Small intestine (tissue), 7 donors: ENCODE results near the gene SLC47A2. TPM values are rescaled to one million over a fixed set of nuclear protein-coding genes. Genes with fewer than 3 reads are reported as not detected.
"Not testable (repeated sequence)": the region's sequence is repeated elsewhere in the genome, so short reads cannot be mapped to it uniquely, and the experiment has no call there.

Experiments used
- DNase-seq, 2 donors: peaks; one replicate each; pipeline versions ENCODE4 v3.0.0 to v3.0.0-alpha.2; 2013
- FAIRE-seq: peaks from 2 replicates; lab custom pipeline; 2012; peaks lifted over from hg19 to GRCh38; lab: Jason Lieb, UNC
- H3K27ac ChIP-seq, 3 donors: one replicate each; pipeline ENCODE4 v1.5.1; 2013; ENCODE audit warnings: low read length in 2 of 3, mild to moderate bottlenecking in 2 of 3, control low read depth in 1 of 3, inconsistent platforms in 1 of 3, low read depth in 1 of 3, moderate library complexity in 1 of 3
- H3K27me3 ChIP-seq, 3 donors: one replicate each; pipeline ENCODE4 v1.6.1; 2013; ENCODE audit warnings: low read length in 3 of 3, inconsistent platforms in 1 of 3; ENCODE audit not compliant: control insufficient read depth in 3 of 3, insufficient read depth in 3 of 3
- H3K36me3 ChIP-seq, 3 donors: one replicate each; pipeline ENCODE4 v1.6.1; 2013; ENCODE audit warnings: low read length in 3 of 3, inconsistent platforms in 1 of 3, low read depth in 1 of 3, mild to moderate bottlenecking in 1 of 3, moderate library complexity in 1 of 3; ENCODE audit not compliant: control insufficient read depth in 3 of 3, insufficient read depth in 2 of 3
- H3K4me1 ChIP-seq, 3 donors: one replicate each; pipeline ENCODE4 v1.6.1; 2013; ENCODE audit warnings: low read length in 2 of 3, inconsistent platforms in 1 of 3, low read depth in 1 of 3, mild to moderate bottlenecking in 1 of 3, moderate library complexity in 1 of 3; ENCODE audit not compliant: control insufficient read depth in 3 of 3, insufficient read depth in 2 of 3
- H3K4me3 ChIP-seq, 3 donors: one replicate each; pipeline ENCODE4 v1.5.1; 2013; ENCODE audit warnings: low read length in 3 of 3, control low read depth in 1 of 3, inconsistent platforms in 1 of 3, low read depth in 1 of 3, mild to moderate bottlenecking in 1 of 3, moderate library complexity in 1 of 3
- H3K9me3 ChIP-seq, 2 donors: one replicate each; pipeline ENCODE4 v1.6.1; 2013; ENCODE audit warnings: low read depth in 1 of 2, low read length in 1 of 2; ENCODE audit not compliant: control insufficient read depth in 2 of 2, insufficient read depth in 1 of 2
- WGBS, 3 donors: extraction: QIAGEN DNeasy Blood & Tissue Kit; methylation state at CpG; one replicate each; pipeline ENCODE4 v1.1.7; 2013; 5-methylcytosine and 5-hydroxymethylcytosine counted together
- polyA plus RNA-seq, 4 donors: library from polyadenylated mRNA; stranded (reverse) in 3 of 4; unstranded in 1 of 4; fragments of 200-250 nt in 3 of 4; fragments of 120-200 nt in 1 of 4; gene quantifications; one replicate each; pipeline versions ENCODE4 v1.2.1 to v1.2.3, GENCODE V29; 2013
- donor health status: healthy with polysubstance abuse.
- donor health status: control.
- donor health status: control.
- donor health status: Bipolar disorder and iron deficiency.
- donor health status: healthy.

SLC47A2 gene
- polyA plus RNA-seq, 4 donors = 0.34 to 1.1 (median 0.54) TPM

DNA sequence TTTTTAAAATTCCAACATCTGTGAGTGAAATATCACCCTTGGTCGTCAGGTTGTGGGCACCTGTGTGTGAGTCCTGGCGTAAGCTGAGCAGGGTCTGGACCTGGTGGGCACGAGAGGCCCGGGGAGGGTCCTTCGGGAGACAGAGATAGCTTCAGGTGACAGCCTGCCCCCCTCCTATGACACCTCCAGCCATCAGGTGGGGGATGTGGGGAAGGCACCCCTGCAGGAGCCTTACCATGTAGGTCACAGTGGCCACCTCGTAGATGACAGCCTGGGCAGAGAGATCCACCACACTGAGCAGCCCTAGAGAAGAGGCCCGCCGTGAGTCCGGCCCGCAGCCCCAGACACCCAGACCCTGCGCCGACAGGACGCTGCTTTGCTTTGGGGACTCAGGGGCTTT, 11.2 kb downstream of the SLC47A2 start:
- H3K27ac ChIP-seq = no peak overlapping the region
- H3K27me3 ChIP-seq = no peaks in the 10 kb centered on the region
- H3K4me1 ChIP-seq = peaks cover 0 to 2% (median 0%) of the 10 kb centered on the region in 3 donors
- no peak overlapping the region for H3K4me3 ChIP-seq
- no peaks in the 10 kb centered on the region for H3K9me3 ChIP-seq
- no peaks in the 10 kb centered on the region for H3K36me3 ChIP-seq
- FAIRE-seq = no peak
- DNase-seq = no peak
- 86 to 91% (median 87%) methylated on average over 10 to 13 of the region's 13 CpGs for WGBS, 3 donors

DNA sequence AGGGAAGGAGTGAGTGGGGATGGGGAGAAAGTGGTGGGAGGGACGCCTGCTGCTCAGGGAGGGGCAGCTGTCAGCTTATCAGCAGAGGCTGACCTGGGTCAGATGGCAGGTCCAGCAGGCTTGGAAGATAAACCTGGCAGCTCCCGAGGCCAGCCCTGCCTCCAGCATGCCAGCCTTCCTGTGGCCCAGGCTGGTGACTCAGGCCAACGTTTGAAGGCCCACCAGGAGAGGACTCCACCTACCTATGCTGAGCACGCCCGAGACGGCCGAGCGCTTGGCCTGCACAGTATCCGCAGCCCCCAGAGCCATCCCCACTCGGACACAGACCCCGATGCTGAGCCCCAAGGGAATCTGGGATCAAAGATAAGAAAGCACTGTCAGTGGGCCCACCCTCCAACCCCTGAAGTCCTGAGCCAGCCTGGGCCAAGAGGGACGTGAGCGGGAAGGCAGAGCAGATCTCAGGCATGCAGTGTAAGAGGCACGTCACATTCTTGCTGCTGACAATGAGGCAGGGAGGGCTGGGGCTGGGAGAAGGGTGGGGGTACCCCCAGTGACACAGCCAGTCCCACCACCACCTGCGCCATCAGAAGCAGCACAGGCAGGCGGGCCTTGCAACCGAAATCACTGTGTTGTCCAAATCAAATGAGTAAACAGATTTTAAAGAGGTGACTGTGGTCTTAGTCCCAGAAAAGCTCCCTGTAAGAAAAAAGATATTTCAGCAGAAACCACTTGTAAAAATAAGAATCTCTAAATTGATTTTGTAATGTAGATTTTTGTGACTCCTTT, 12.4 kb downstream of the SLC47A2 start:
- no peak for FAIRE-seq
- Histone ChIP-seq H3K27me3 (no peaks in the 10 kb centered on the region), H3K4me1 (peaks cover 0 to 2% (median 0%) of the 10 kb centered on the region in 3 donors), H3K36me3 (no peaks in the 10 kb centered on the region), H3K4me3 (no peak overlapping the region), H3K27ac (no peak overlapping the region), H3K9me3 (no peaks in the 10 kb centered on the region)
- no peak for DNase-seq
- 78 to 81% (median 80%) methylated on average over 17 of the region's 17 CpGs for WGBS, 3 donors

DNA sequence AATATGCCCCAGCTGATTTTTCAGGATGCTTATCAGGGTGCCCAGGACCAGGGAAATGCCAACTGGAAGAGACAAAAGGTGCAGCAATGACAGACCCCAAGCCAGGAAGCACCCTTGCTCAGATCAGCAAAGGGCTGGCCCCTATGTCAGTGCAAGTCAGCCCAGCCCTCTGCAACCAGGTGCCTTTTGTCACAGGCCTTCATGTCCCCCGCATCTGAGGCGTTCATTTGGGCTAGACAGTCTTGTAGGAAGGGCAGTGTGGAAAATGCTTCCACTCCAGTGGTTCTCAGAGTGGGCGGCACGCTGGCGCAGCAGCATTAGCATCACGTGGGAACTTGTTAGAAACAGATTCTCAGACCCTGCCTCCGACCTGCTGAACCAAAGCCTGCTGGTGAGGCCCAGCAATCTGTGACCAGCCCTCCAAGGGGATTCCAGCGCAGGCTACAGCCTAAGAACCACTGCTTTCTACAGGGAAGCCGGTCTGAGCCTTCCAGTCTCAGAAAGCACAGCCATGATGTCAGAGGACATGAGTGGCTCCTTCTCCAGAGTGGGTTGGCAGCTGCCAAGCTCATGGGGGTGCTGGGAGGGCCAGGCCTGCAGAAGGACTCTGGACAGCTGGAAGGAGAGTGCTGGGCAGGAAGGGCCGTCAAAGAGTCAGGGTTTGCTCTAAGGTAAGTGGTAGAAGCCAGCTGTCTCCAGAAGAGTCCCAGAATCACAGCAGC, 13.1 kb downstream of the SLC47A2 start:
- Histone ChIP-seq H3K9me3 (no peaks in the 10 kb centered on the region), H3K36me3 (no peaks in the 10 kb centered on the region), H3K27ac (no peak overlapping the region), H3K4me3 (no peak overlapping the region), H3K4me1 (peaks cover 0 to 2% (median 0%) of the 10 kb centered on the region in 3 donors), H3K27me3 (no peaks in the 10 kb centered on the region)
- FAIRE-seq (no peak), DNase-seq (no peak)
- 66 to 78% (median 78%) methylated on average over 10 of the region's 10 CpGs for WGBS, 3 donors

DNA sequence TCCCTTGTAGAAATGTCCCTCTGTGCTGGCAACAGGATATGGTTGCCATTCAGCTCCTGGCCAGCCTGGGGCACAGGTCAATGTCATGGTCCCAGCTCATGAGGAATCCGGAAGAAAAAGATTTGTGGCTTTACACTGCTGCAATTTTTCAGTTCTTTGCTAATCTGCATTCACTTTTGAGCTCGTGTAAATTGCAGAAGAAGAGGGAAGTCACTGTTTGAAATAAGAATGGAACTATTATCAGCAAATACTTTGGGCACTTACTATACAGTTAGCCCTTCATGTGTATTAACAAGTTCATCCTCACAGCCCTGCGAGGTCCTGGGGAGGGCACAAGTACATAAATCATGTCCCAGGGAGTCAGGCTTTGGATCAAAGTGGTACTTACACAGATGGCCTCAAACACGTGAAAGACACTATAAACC, 14.2 kb downstream of the SLC47A2 start:
- no peak for FAIRE-seq
- Histone ChIP-seq H3K27ac (no peak overlapping the region), H3K36me3 (no peaks in the 10 kb centered on the region), H3K4me3 (no peak overlapping the region), H3K27me3 (no peaks in the 10 kb centered on the region), H3K9me3 (no peaks in the 10 kb centered on the region), H3K4me1 (peaks cover 0 to 2% (median 0%) of the 10 kb centered on the region in 3 donors)
- no peak for DNase-seq
- 55 to 74% (median 61%) methylated on average over 4 of the region's 4 CpGs for WGBS, 3 donors

DNA sequence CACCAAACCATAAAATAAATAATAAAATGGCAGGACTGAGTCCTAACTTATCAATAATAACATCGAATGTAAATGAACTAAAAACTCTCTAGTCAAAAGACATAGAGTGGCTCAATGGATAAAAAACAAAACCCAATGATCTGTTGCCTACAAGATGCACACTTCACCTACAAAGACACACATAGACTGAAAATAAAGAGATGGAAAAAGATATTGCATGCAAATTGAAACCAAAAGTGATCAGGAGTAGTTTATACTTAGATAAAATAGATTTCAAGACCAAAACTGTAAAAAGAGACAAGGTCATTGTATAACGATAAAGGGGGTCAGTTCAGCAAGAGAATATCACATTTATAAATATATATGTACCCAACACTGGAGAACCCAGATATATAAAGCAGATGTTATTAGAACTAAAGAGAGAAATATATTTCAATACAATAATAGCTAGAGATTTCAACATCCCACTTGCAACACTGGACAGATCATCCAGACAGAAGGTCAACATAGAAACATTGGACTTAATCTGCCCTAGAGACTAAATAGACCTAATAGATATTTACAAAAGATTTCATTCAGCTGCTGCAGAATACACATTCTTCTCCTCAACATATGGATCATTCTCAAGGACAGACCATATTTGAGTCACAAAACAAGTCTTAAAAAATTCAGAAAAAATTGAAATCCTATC, 29.8 kb downstream of the SLC47A2 start:
- FAIRE-seq (no peak), DNase-seq (no peak)
- 90 to 97% (median 93%) methylated on average over 2 of the region's 2 CpGs for WGBS, 3 donors
- H3K9me3 ChIP-seq = no peaks in the 10 kb centered on the region
- H3K36me3 ChIP-seq = peaks cover 0 to 3% (median 0%) of the 10 kb centered on the region in 3 donors
- no peaks in the 10 kb centered on the region for H3K4me1 ChIP-seq
- H3K27me3 ChIP-seq = no peaks in the 10 kb centered on the region
- H3K4me3 ChIP-seq = no peak overlapping the region
- no peak overlapping the region for H3K27ac ChIP-seq

DNA sequence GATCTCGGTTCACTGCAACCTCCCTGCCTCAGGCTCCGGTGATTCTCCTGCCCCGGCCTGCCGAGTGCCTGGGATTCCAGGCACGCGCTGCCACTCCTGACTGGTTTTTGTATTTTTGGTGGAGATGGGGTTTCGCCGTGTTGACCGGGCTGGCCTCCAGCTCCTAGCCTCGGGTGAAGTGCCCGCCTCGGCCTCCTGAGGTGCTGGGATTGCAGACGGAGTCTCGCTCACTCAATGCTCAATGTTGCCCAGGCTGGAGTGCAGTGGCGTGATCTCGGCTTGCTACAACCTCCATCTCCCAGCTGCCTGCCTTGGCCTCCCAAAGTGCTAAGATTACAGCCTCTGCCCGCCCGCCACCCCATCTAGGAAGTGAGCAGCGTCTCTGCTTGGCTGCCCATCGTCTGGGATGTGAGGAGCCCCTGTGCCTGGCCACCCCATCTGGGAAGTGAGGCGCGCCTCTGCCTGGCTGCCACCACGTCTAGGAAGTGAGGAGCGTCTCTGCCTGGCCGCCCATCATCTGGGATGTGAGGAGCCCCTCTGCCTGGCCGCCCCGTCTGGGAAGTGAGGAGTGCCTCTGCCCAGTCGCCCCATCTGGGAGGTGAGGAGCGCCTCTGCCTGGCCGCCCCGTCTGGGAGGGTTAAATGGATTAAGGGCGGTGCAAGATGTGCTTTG, 31.3 kb downstream of the SLC47A2 start:
- H3K4me3 ChIP-seq, H3K36me3 ChIP-seq, H3K27me3 ChIP-seq, DNase-seq, FAIRE-seq, H3K9me3 ChIP-seq, H3K4me1 ChIP-seq, H3K27ac ChIP-seq: not testable (repeated sequence)
- 92 to 94% (median 92%) methylated on average over 30 to 32 of the region's 32 CpGs for WGBS, 3 donors

DNA sequence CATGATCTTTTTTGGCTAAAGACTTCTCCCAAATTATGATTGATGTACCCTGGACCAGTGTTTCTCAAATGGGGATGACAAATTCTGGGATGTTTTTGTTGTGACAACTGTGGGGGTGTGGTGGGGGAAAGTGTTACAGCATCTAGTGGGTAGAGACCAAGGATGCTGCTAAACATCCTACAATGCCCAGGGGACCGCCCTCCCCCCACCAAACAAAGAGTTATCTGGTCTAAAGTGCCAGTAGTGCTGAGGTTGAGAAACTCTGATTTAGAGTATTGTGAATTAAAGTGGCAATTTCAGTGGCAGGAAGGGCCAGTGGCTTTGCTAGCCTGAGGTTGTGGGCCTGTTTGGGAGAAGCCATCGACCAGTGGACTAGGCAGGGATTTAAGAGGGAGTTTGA, 33.3 kb downstream of the SLC47A2 start:
- DNase-seq (no peak), FAIRE-seq (no peak)
- Histone ChIP-seq H3K4me3 (no peak overlapping the region), H3K4me1 (no peaks in the 10 kb centered on the region), H3K9me3 (no peaks in the 10 kb centered on the region), H3K27me3 (no peaks in the 10 kb centered on the region), H3K27ac (no peak overlapping the region), H3K36me3 (peaks cover 0 to 14% (median 2%) of the 10 kb centered on the region in 3 donors)
- WGBS, 3 donors = 92 to 98% (median 98%) methylated on average over 2 of the region's 2 CpGs
